ENCODE data around the gene BACE1-AS. TPM values are rescaled to one million over a fixed set of nuclear protein-coding genes. Genes with fewer than 3 reads are reported as not detected.
"Not testable (repeated sequence)": the region's sequence is repeated elsewhere in the genome, so short reads cannot be mapped to it uniquely, and the experiment has no call there.

Gene BACE1-AS
- total RNA-seq, 2 donors from 2014 or later: 3.5 to 7.5 TPM

- no peak overlapping the region for H3K4me3 Mint-ChIP-seq
- H3K9me3 Mint-ChIP-seq: no peaks in the 10 kb centered on the region
- peaks cover 5% of the 10 kb centered on the region for H3K4me1 Mint-ChIP-seq
- no peak for ATAC-seq (replicated peaks)
- H3K36me3 Mint-ChIP-seq (ENCODE audit: low read depth): no peaks in the 10 kb centered on the region
- no peak overlapping the region for H3K27ac Mint-ChIP-seq
- H3K27me3 Mint-ChIP-seq: no peaks in the 10 kb centered on the region
These were observed 11.1 kb downstream of the BACE1-AS start for GRCh38 chr11:117302228-117302627.

- ATAC-seq (replicated peaks): no peak
- H3K9me3 Mint-ChIP-seq: no peaks in the 10 kb centered on the region
- no peak overlapping the region for H3K27ac Mint-ChIP-seq
- peaks cover 5% of the 10 kb centered on the region for H3K4me1 Mint-ChIP-seq
- H3K36me3 Mint-ChIP-seq (ENCODE audit: low read depth): no peaks in the 10 kb centered on the region
- H3K27me3 Mint-ChIP-seq: no peaks in the 10 kb centered on the region
- no peak overlapping the region for H3K4me3 Mint-ChIP-seq
These were observed 12.0 kb downstream of the BACE1-AS start for GRCh38 chr11:117303101-117303500.

GRCh38 chr11:117303646-117304315 lies 12.6 kb downstream of the BACE1-AS start:
- Mint-ChIP-seq H3K27me3 (no peaks in the 10 kb centered on the region), H3K4me1 (peaks cover 5% of the 10 kb centered on the region), H3K9me3 (no peaks in the 10 kb centered on the region), H3K36me3 (ENCODE audit: low read depth) (no peaks in the 10 kb centered on the region), H3K4me3 (no peak overlapping the region), H3K27ac (no peak overlapping the region)
- no peak for ATAC-seq (replicated peaks)

GRCh38 chr11:117305145-117305544 lies 14.0 kb downstream of the BACE1-AS start:
- ATAC-seq (replicated peaks): no peak
- peaks cover 5% of the 10 kb centered on the region for H3K4me1 Mint-ChIP-seq
- H3K9me3 Mint-ChIP-seq: no peaks in the 10 kb centered on the region
- no peak overlapping the region for H3K27ac Mint-ChIP-seq
- H3K36me3 Mint-ChIP-seq (ENCODE audit: low read depth): no peaks in the 10 kb centered on the region
- H3K27me3 Mint-ChIP-seq: no peaks in the 10 kb centered on the region
- H3K4me3 Mint-ChIP-seq: no peak overlapping the region

GRCh38 chr11:117309310-117309709 lies 18.2 kb downstream of the BACE1-AS start:
- Mint-ChIP-seq H3K9me3 (no peaks in the 10 kb centered on the region), H3K4me1 (no peaks in the 10 kb centered on the region)
- ATAC-seq (replicated peaks): no peak

GRCh38 chr11:117313091-117313490 lies 21.9 kb downstream of the BACE1-AS start:
- H3K4me3 Mint-ChIP-seq: no peak overlapping the region
- H3K27me3 Mint-ChIP-seq: peaks cover 6% of the 10 kb centered on the region
- peaks cover 5% of the 10 kb centered on the region for H3K4me1 Mint-ChIP-seq
- no peak for ATAC-seq (replicated peaks)
- H3K27ac Mint-ChIP-seq: no peak overlapping the region
- H3K9me3 Mint-ChIP-seq: no peaks in the 10 kb centered on the region
- no peaks in the 10 kb centered on the region for H3K36me3 Mint-ChIP-seq (ENCODE audit: low read depth)

More at GRCh38 chr11:117309310-117309709, 18.2 kb downstream of the BACE1-AS start:
- H3K27me3 Mint-ChIP-seq: no peaks in the 10 kb centered on the region
- H3K27ac Mint-ChIP-seq: no peak overlapping the region
- H3K4me3 Mint-ChIP-seq: no peak overlapping the region
- no peaks in the 10 kb centered on the region for H3K36me3 Mint-ChIP-seq (ENCODE audit: low read depth)

- no peak overlapping the region for H3K27ac Mint-ChIP-seq
- no peaks in the 10 kb centered on the region for H3K9me3 Mint-ChIP-seq
- peaks cover 6% of the 10 kb centered on the region for H3K27me3 Mint-ChIP-seq
- H3K36me3 Mint-ChIP-seq (ENCODE audit: low read depth): no peaks in the 10 kb centered on the region
- peaks cover 5% of the 10 kb centered on the region for H3K4me1 Mint-ChIP-seq
- no peak for ATAC-seq (replicated peaks)
- H3K4me3 Mint-ChIP-seq: peak overlapping the region; percentile 64
These were observed 23.0 kb downstream of the BACE1-AS start for GRCh38 chr11:117313828-117314768.

- peaks cover 6% of the 10 kb centered on the region for H3K27me3 Mint-ChIP-seq
- ATAC-seq (replicated peaks): no peak
- H3K27ac Mint-ChIP-seq: no peak overlapping the region
- H3K4me1 Mint-ChIP-seq: peaks cover 5% of the 10 kb centered on the region
- H3K9me3 Mint-ChIP-seq: no peaks in the 10 kb centered on the region
- peak overlapping the region; percentile 64 for H3K4me3 Mint-ChIP-seq
- no peaks in the 10 kb centered on the region for H3K36me3 Mint-ChIP-seq (ENCODE audit: low read depth)
These were observed 23.7 kb downstream of the BACE1-AS start for GRCh38 chr11:117314840-117315239.

GRCh38 chr11:117315285-117316196 lies 24.4 kb downstream of the BACE1-AS start:
- H3K4me1 Mint-ChIP-seq: peaks cover 5% of the 10 kb centered on the region
- peaks cover 6% of the 10 kb centered on the region for H3K27me3 Mint-ChIP-seq
- H3K36me3 Mint-ChIP-seq (ENCODE audit: low read depth): no peaks in the 10 kb centered on the region
- peak overlapping the region; percentile 64 for H3K4me3 Mint-ChIP-seq
- H3K27ac Mint-ChIP-seq: no peak overlapping the region
- peak; percentile 77 for ATAC-seq (replicated peaks)
- H3K9me3 Mint-ChIP-seq: no peaks in the 10 kb centered on the region

GRCh38 chr11:117316197-117316961 lies 25.2 kb downstream of the BACE1-AS start, which contains the start of gene BACE1:
TSS of gene BACE1 (minus strand) at chr11:117316256. CDS start at chr11:117315795, 461 bp downstream.
- no peaks in the 10 kb centered on the region for H3K36me3 Mint-ChIP-seq (ENCODE audit: low read depth)
- H3K27me3 Mint-ChIP-seq: peaks cover 6% of the 10 kb centered on the region
- H3K9me3 Mint-ChIP-seq: no peaks in the 10 kb centered on the region
- H3K4me1 Mint-ChIP-seq: peaks cover 5% of the 10 kb centered on the region
- H3K27ac Mint-ChIP-seq: peak within 1 kb of the TSS; percentile 6
- peak; percentile 42 for ATAC-seq (replicated peaks)
- H3K4me3 Mint-ChIP-seq: peak within 1 kb of the TSS; percentile 64

GRCh38 chr11:117318738-117319137 lies 27.6 kb downstream of the BACE1-AS start:
- Mint-ChIP-seq H3K9me3 (no peaks in the 10 kb centered on the region), H3K4me3 (no peak overlapping the region), H3K4me1 (peaks cover 5% of the 10 kb centered on the region), H3K36me3 (ENCODE audit: low read depth) (no peaks in the 10 kb centered on the region), H3K27me3 (peaks cover 6% of the 10 kb centered on the region), H3K27ac (no peak overlapping the region)
- ATAC-seq (replicated peaks): no peak

- no peaks in the 10 kb centered on the region for H3K36me3 Mint-ChIP-seq (ENCODE audit: low read depth)
- no peak overlapping the region for H3K27ac Mint-ChIP-seq
- ATAC-seq (replicated peaks): no peak
- no peaks in the 10 kb centered on the region for H3K9me3 Mint-ChIP-seq
- peaks cover 5% of the 10 kb centered on the region for H3K4me1 Mint-ChIP-seq
- H3K27me3 Mint-ChIP-seq: peaks cover 6% of the 10 kb centered on the region
- H3K4me3 Mint-ChIP-seq: no peak overlapping the region
These were observed 28.2 kb downstream of the BACE1-AS start for GRCh38 chr11:117319214-117319840.

GRCh38 chr11:117327255-117327566 lies 36.1 kb downstream of the BACE1-AS start:
- ATAC-seq (replicated peaks); H3K4me1 Mint-ChIP-seq; H3K36me3 Mint-ChIP-seq (ENCODE audit: low read depth); H3K27me3 Mint-ChIP-seq; H3K4me3 Mint-ChIP-seq; H3K27ac Mint-ChIP-seq; H3K9me3 Mint-ChIP-seq: not testable (repeated sequence)

Data from activated T-helper 17 cell treated with anti-CD3 and anti-CD28 coated beads, Interleukin-2, amount 50 U/mL, for 72 hours (primary cell).